ENCODE measurements around the gene RCAN3. TPM values are rescaled to one million over a fixed set of nuclear protein-coding genes. Genes with fewer than 3 reads are reported as not detected.

The RCAN3 gene
- total RNA-seq, 4 donors from 2014 or later, result 25.6 to 37.9 (median 35.2) TPM

- DNase-seq, result no peak
- peak overlapping the region in 2 of 3 donors; percentile 57 to 65 for H3K27ac ChIP-seq
- peaks cover 0 to 20% of the 10 kb centered on the region in 2 donors for H3K4me1 ChIP-seq
- H3K4me3 ChIP-seq (replicated peaks in 1 of 3), result no peak overlapping the region
- intact Hi-C loops (cut with DNase I), result no loop called here
- H3K27me3 ChIP-seq, result no peaks in the 10 kb centered on the region
- no peak for TF ChIP-seq CTCF (IDR thresholded peaks at IDR 0.05)
- TF ChIP-seq POLR2A (IDR thresholded peaks at IDR 0.05), result no peak
- 83 to 93% methylated on average over 2 of the region's 2 CpGs for WGBS, 2 donors
- no peaks in the 10 kb centered on the region for H3K9me3 ChIP-seq
- H3K36me3 ChIP-seq, result no peaks in the 10 kb centered on the region
These were observed 65.8 kb downstream of the RCAN3 start for GRCh38 chr1:24568475-24568874.

- no peak for DNase-seq
- intact Hi-C loops (cut with DNase I), result no loop called here
- 75 to 77% methylated on average over 10 of the region's 10 CpGs for WGBS, 2 donors
- Histone ChIP-seq H3K4me3 (replicated peaks in 1 of 3) (no peak overlapping the region), H3K4me1 (peaks cover 0 to 20% of the 10 kb centered on the region in 2 donors), H3K27me3 (no peaks in the 10 kb centered on the region), H3K36me3 (no peaks in the 10 kb centered on the region), H3K27ac (no peak overlapping the region), H3K9me3 (no peaks in the 10 kb centered on the region)
- TF ChIP-seq CTCF (IDR thresholded peaks at IDR 0.05), result no peak
- no peak for TF ChIP-seq POLR2A (IDR thresholded peaks at IDR 0.05)
These were observed 67.9 kb downstream of the RCAN3 start for GRCh38 chr1:24570265-24571125.

- Histone ChIP-seq H3K36me3 (no peaks in the 10 kb centered on the region), H3K4me1 (peaks cover 4 to 30% of the 10 kb centered on the region in 2 donors), H3K9me3 (no peaks in the 10 kb centered on the region), H3K27me3 (no peaks in the 10 kb centered on the region), H3K27ac (no peak overlapping the region), H3K4me3 (replicated peaks in 1 of 3) (no peak overlapping the region)
- WGBS, 2 donors, result 82 to 86% methylated on average over 9 of the region's 9 CpGs
- TF ChIP-seq POLR2A (IDR thresholded peaks at IDR 0.05), result no peak
- no peak for TF ChIP-seq CTCF (IDR thresholded peaks at IDR 0.05)
- no peak for DNase-seq
- intact Hi-C loops (cut with DNase I), result no loop called here
These were observed 69.7 kb downstream of the RCAN3 start for GRCh38 chr1:24572301-24572700.

- WGBS, 2 donors, result 39 to 49% methylated on average over 14 of the region's 14 CpGs
- Histone ChIP-seq H3K27me3 (no peaks in the 10 kb centered on the region), H3K36me3 (no peaks in the 10 kb centered on the region), H3K27ac (peak overlapping the region; percentile 38 to 65 (median 45)), H3K4me3 (replicated peaks in 1 of 3) (no peak overlapping the region), H3K9me3 (no peaks in the 10 kb centered on the region), H3K4me1 (peaks cover 4 to 9% of the 10 kb centered on the region in 2 donors)
- peak; percentile 68 to 77 for DNase-seq
- TF ChIP-seq POLR2A (IDR thresholded peaks at IDR 0.05) (no peak), CTCF (IDR thresholded peaks at IDR 0.05) (no peak)
- intact Hi-C loops (cut with DNase I), result no loop called here
These were observed 73.4 kb downstream of the RCAN3 start for GRCh38 chr1:24575905-24576587.

- intact Hi-C loops (cut with DNase I), result no loop called here
- WGBS, 2 donors, result 97% methylated on average over 6 of the region's 7 CpGs
- no peak for DNase-seq
These were observed 76.2 kb downstream of the RCAN3 start for GRCh38 chr1:24578846-24579245.

More at GRCh38 chr1:24578846-24579245, 76.2 kb downstream of the RCAN3 start:
- H3K4me3 ChIP-seq (replicated peaks in 1 of 3), result no peak overlapping the region
- no peak overlapping the region for H3K27ac ChIP-seq
- no peaks in the 10 kb centered on the region for H3K27me3 ChIP-seq
- H3K9me3 ChIP-seq, result no peaks in the 10 kb centered on the region
- H3K36me3 ChIP-seq, result no peaks in the 10 kb centered on the region
- peaks cover 5 to 10% of the 10 kb centered on the region in 2 donors for H3K4me1 ChIP-seq
- no peak for TF ChIP-seq CTCF (IDR thresholded peaks at IDR 0.05)
- no peak for TF ChIP-seq POLR2A (IDR thresholded peaks at IDR 0.05)

Measured in thyroid gland (tissue), 4 donors.